GM19324 (cell line): ENCODE data around the gene NOL4.

Source experiments
- ATAC-seq: cut with Tn5 transposase; IDR thresholded peaks from one replicate; pipeline ENCODE4 v1.9.1; 2021; ENCODE audit warnings: mild to moderate bottlenecking, moderate library complexity; ENCODE audit not compliant: unreplicated experiment, low FRiP score

Gene NOL4

GRCh38 chr18:34194239-34194638, 30.5 kb downstream of the NOL4 start:
- no peak for ATAC-seq

- no peak for ATAC-seq
These were observed 34.9 kb downstream of the NOL4 start for GRCh38 chr18:34189656-34190435.
